HL-60 (cell line): ENCODE results near the gene NHERF2.

Source experiments
- DNase-seq, 2 experiments: peaks; one replicate each; pipeline ENCODE4 v3.0.0-alpha.2; 2010 to 2020; ENCODE audit warnings: low read depth in 1 of 2, low spot score in 1 of 2
- H3K27ac ChIP-seq: fragments of 250-450 bp; sonication (Bioruptor Pico); replicated peaks from 2 replicates; pipeline ENCODE4 v1.5.1; 2020; ENCODE audit warnings: mild to moderate bottlenecking, moderate library complexity
- H3K27me3 ChIP-seq: fragments of 250-450 bp; sonication (Bioruptor Pico); 2 replicates; pipeline ENCODE4 v1.5.1; 2021; ENCODE audit warnings: mild to moderate bottlenecking, moderate library complexity; ENCODE audit not compliant: insufficient read depth, poor library complexity, severe bottlenecking
- H3K4me3 ChIP-seq: replicated peaks from 2 replicates; pipeline ENCODE4 v1.5.1; 2011; ENCODE audit warnings: mild to moderate bottlenecking, control low read depth, low read length; ENCODE audit not compliant: insufficient read depth
- GABPA ChIP-seq: IDR thresholded peaks from 2 replicates; pipeline ENCODE4 v1.6.1; 2012; ENCODE audit warnings: low read depth
- POLR2AphosphoS5 ChIP-seq: IDR thresholded peaks from 2 replicates; pipeline ENCODE4 v1.6.1; 2012; ENCODE audit warnings: low read depth
- SPI1 ChIP-seq: IDR thresholded peaks from 2 replicates; pipeline ENCODE4 v1.6.1; 2012; ENCODE audit warnings: low read depth, mild to moderate bottlenecking, borderline replicate concordance
- TF ChIP-seq, protein P1 (sequence below): IDR thresholded peaks from one replicate; pipeline ENCODE4 v1.5.1; 2011; ENCODE audit warnings: low read length, control low read depth, inconsistent platforms; ENCODE audit not compliant: insufficient read depth
- TF ChIP-seq, protein P2 (sequence below): IDR thresholded peaks from 2 replicates; pipeline ENCODE4 v1.6.1; 2012; ENCODE audit warnings: low read depth; ENCODE audit not compliant: insufficient replicate concordance

NHERF2 gene

DNA sequence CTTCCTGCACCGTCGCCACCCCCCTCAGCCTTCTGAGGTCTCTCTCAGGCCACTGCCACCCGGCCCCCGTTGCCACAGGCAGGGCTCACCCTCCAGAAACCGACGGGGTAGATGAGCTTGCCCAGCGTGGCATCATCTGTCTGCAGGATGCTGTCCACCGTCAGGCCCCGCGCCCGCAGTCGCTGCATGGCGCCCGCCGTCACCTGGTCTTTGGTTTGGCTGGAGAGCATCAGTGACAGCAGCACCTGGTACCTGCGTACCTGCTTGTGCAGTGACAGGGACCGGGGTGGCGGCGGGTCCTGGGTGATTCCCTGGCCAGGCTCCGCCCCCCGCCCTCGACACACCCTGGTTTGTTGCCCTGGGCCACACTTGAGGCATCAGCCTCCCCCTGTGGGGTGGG lies 17.8 kb downstream of the NHERF2 start:
- H3K27me3 ChIP-seq = no peaks in the 10 kb centered on the region
- no peak for DNase-seq
- no peak overlapping the region for H3K27ac ChIP-seq
- no peak overlapping the region for H3K4me3 ChIP-seq
- no peak for TF ChIP-seq POLR2AphosphoS5
- TF ChIP-seq, protein P1, sequence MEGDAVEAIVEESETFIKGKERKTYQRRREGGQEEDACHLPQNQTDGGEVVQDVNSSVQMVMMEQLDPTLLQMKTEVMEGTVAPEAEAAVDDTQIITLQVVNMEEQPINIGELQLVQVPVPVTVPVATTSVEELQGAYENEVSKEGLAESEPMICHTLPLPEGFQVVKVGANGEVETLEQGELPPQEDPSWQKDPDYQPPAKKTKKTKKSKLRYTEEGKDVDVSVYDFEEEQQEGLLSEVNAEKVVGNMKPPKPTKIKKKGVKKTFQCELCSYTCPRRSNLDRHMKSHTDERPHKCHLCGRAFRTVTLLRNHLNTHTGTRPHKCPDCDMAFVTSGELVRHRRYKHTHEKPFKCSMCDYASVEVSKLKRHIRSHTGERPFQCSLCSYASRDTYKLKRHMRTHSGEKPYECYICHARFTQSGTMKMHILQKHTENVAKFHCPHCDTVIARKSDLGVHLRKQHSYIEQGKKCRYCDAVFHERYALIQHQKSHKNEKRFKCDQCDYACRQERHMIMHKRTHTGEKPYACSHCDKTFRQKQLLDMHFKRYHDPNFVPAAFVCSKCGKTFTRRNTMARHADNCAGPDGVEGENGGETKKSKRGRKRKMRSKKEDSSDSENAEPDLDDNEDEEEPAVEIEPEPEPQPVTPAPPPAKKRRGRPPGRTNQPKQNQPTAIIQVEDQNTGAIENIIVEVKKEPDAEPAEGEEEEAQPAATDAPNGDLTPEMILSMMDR = no peak
- TF ChIP-seq SPI1 = no peak
- TF ChIP-seq, protein P2, sequence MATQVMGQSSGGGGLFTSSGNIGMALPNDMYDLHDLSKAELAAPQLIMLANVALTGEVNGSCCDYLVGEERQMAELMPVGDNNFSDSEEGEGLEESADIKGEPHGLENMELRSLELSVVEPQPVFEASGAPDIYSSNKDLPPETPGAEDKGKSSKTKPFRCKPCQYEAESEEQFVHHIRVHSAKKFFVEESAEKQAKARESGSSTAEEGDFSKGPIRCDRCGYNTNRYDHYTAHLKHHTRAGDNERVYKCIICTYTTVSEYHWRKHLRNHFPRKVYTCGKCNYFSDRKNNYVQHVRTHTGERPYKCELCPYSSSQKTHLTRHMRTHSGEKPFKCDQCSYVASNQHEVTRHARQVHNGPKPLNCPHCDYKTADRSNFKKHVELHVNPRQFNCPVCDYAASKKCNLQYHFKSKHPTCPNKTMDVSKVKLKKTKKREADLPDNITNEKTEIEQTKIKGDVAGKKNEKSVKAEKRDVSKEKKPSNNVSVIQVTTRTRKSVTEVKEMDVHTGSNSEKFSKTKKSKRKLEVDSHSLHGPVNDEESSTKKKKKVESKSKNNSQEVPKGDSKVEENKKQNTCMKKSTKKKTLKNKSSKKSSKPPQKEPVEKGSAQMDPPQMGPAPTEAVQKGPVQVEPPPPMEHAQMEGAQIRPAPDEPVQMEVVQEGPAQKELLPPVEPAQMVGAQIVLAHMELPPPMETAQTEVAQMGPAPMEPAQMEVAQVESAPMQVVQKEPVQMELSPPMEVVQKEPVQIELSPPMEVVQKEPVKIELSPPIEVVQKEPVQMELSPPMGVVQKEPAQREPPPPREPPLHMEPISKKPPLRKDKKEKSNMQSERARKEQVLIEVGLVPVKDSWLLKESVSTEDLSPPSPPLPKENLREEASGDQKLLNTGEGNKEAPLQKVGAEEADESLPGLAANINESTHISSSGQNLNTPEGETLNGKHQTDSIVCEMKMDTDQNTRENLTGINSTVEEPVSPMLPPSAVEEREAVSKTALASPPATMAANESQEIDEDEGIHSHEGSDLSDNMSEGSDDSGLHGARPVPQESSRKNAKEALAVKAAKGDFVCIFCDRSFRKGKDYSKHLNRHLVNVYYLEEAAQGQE = no peak
- no peak for TF ChIP-seq GABPA

DNA sequence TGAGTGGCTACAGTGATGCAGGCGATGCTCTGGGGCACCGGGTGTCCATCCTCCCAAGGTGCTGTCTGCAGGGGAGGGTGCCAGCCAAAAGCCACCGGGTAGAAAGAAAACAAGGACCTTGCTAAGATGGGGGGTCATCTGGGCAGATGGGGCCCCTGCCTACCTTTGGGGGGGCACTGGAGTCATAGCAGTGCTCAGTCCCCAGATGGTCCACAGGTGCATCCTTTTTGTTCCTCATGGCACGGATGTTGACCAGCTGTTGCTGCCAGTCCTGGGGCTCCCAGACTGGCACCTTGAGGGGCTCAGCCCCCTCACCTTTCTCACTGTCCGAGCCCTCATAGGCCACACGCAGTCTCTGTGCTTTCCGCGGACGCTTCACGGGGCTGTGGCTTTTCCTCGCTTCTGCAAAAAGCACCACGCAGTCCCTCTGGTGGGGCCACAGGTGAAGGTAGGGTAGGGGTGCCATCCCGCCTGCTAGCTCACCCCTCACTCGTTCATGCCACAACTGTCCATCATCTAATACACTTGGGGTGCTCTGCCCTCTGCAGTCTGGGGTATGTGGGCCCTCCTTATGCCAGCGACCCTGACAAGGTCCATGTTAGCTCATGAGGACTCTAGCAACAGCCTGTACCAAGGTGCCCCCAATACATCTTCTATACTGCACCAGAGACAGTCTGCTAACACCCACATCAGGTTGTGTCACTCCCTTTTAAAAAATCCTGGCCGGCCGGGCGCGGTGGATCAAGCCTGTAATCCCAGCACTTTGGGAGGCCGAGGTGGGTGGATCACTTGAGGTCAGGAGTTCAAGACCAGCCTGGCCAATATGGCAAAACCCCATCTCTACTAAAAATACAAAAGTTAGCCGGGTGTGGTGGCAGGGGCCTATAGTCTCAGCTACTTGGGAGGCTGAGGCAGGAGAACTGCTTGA lies 19.5 kb downstream of the NHERF2 start:
- TF ChIP-seq SPI1 = no peak
- TF ChIP-seq, protein P2 = no peak
- no peak for TF ChIP-seq GABPA
- TF ChIP-seq POLR2AphosphoS5 = no peak
- no peaks in the 10 kb centered on the region for H3K27me3 ChIP-seq
- no peak overlapping the region for H3K27ac ChIP-seq
- no peak for DNase-seq
- peak overlapping the region; percentile 77; the same call in 1 of the 2 replicates for H3K4me3 ChIP-seq

DNA sequence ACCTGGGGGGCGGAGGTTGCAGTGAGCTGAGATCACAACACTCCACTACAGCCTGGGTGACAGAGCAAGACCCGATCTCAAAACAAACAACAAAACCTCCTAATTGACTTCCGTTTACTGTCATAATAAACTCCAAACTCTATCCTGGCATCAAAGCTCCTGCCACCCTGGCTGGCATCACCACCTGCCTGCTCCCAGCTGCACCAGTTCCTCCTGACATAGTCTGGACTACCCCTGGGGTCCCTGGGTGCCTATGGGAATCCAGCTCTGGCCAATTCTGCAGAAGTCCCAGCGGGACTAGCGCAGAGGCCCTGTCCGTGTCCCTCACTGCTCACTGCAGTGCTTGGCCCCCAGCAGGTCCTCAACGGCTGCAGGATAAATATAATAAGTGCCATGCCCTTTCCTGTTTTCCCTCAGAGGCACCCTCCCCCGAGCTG lies 20.2 kb downstream of the NHERF2 start:
- TF ChIP-seq, protein P1 = no peak
- TF ChIP-seq GABPA (no peak), POLR2AphosphoS5 (no peak), SPI1 (no peak)
- TF ChIP-seq, protein P2 = no peak
- no peak for DNase-seq
- peak overlapping the region; percentile 46 for H3K27ac ChIP-seq

More for the DNA sequence above, 20.2 kb downstream of the NHERF2 start:
- no peaks in the 10 kb centered on the region for H3K27me3 ChIP-seq
- H3K4me3 ChIP-seq = peak overlapping the region; percentile 77
